Mesenchymal stem cell (in vitro differentiated cells and primary cell): Measurements from ENCODE around the gene TNFSF4.

Source experiments
- DNase-seq: peaks from one replicate; pipeline ENCODE4 v3.0.0-alpha.2; 2013
- H2AFZ ChIP-seq: one replicate; pipeline ENCODE4 v1.6.1; 2013; ENCODE audit warnings: low read depth, mild to moderate bottlenecking, control low read depth, inconsistent platforms, low read length, moderate library complexity
- H2AK5ac ChIP-seq: 2 replicates; pipeline ENCODE4 v1.6.1; 2013; ENCODE audit warnings: low read length, moderate library complexity, mild to moderate bottlenecking, inconsistent platforms; ENCODE audit not compliant: severe bottlenecking
- H2BK120ac ChIP-seq: one replicate; pipeline ENCODE4 v1.6.1; 2013; ENCODE audit warnings: low read depth, mild to moderate bottlenecking, inconsistent platforms, low read length, moderate library complexity
- H2BK12ac ChIP-seq, 2 experiments: one replicate each; pipeline ENCODE4 v1.6.1; 2013; ENCODE audit warnings: inconsistent platforms in 2 of 2, low read length in 2 of 2, mild to moderate bottlenecking in 2 of 2, moderate library complexity in 2 of 2, control low read depth in 1 of 2
- H2BK15ac ChIP-seq: one replicate; pipeline ENCODE4 v1.6.1; 2013; ENCODE audit warnings: mild to moderate bottlenecking, low read depth, inconsistent platforms; ENCODE audit not compliant: poor library complexity, severe bottlenecking
- H2BK5ac ChIP-seq: 2 replicates; pipeline ENCODE4 v1.6.1; 2013; ENCODE audit warnings: low read depth, mild to moderate bottlenecking, low read length, control low read depth, inconsistent platforms; ENCODE audit not compliant: poor library complexity, severe bottlenecking
- H3K14ac ChIP-seq, 2 experiments: one replicate each; pipeline ENCODE4 v1.6.1; 2013; ENCODE audit warnings: inconsistent platforms in 2 of 2, low read length in 2 of 2, control low read depth in 1 of 2, mild to moderate bottlenecking in 1 of 2, moderate library complexity in 1 of 2
- H3K18ac ChIP-seq, 2 experiments: one replicate each; pipeline ENCODE4 v1.6.1; 2013; ENCODE audit warnings: inconsistent platforms in 2 of 2, low read length in 2 of 2, control low read depth in 1 of 2, low read depth in 1 of 2, mild to moderate bottlenecking in 1 of 2
- H3K23ac ChIP-seq, 2 experiments: one replicate each; pipeline ENCODE4 v1.6.1; 2013; ENCODE audit warnings: inconsistent platforms in 2 of 2, low read length in 2 of 2, mild to moderate bottlenecking in 2 of 2, moderate library complexity in 2 of 2, control low read depth in 1 of 2
- H3K27ac ChIP-seq: 2 replicates; pipeline ENCODE4 v1.5.1; 2013; ENCODE audit warnings: mild to moderate bottlenecking, moderate library complexity, low read length, control low read depth, inconsistent platforms; ENCODE audit not compliant: poor library complexity, severe bottlenecking
- H3K27me3 ChIP-seq, 2 experiments: 2 replicates each; pipeline versions ENCODE4 v1.6.1 to v1.7.0; 2013; ENCODE audit warnings: low read length in 2 of 2, mild to moderate bottlenecking in 2 of 2, moderate library complexity in 2 of 2, control low read depth in 1 of 2, inconsistent platforms in 1 of 2; ENCODE audit not compliant: control insufficient read depth in 1 of 2, insufficient read depth in 1 of 2
- H3K36me3 ChIP-seq, 2 experiments: 2 replicates each; pipeline versions ENCODE4 v1.6.1 to v1.7.0; 2013; ENCODE audit warnings: low read length in 2 of 2, control low read depth in 1 of 2, inconsistent platforms in 1 of 2, low read depth in 1 of 2, mild to moderate bottlenecking in 1 of 2; ENCODE audit not compliant: insufficient read depth in 2 of 2, control insufficient read depth in 1 of 2
- H3K4ac ChIP-seq, 2 experiments: one replicate each; pipeline ENCODE4 v1.6.1; 2013; ENCODE audit warnings: inconsistent platforms in 2 of 2, low read length in 2 of 2, mild to moderate bottlenecking in 2 of 2, moderate library complexity in 2 of 2, control low read depth in 1 of 2, low read depth in 1 of 2
- H3K4me1 ChIP-seq: 2 replicates; pipeline ENCODE4 v1.6.1; 2013; ENCODE audit warnings: low read depth, low read length, control low read depth; ENCODE audit not compliant: control insufficient read depth, insufficient read depth
- H3K4me2 ChIP-seq: 2 replicates; pipeline ENCODE4 v1.6.1; 2013; ENCODE audit warnings: low read length, mild to moderate bottlenecking, inconsistent platforms; ENCODE audit not compliant: poor library complexity, severe bottlenecking
- H3K4me3 ChIP-seq, 2 experiments: 2 replicates each; pipeline versions ENCODE4 v1.5.1 to v1.7.0; 2013; ENCODE audit warnings: low read length in 2 of 2, mild to moderate bottlenecking in 2 of 2, control low read depth in 1 of 2, low read depth in 1 of 2; ENCODE audit not compliant: insufficient read depth in 1 of 2
- H3K79me1 ChIP-seq: replicated peaks from 2 replicates; pipeline ENCODE4 v1.6.1; 2013; ENCODE audit warnings: mild to moderate bottlenecking, control low read depth, low read length, inconsistent platforms; ENCODE audit not compliant: poor library complexity, severe bottlenecking
- H3K9ac ChIP-seq: 2 replicates; pipeline ENCODE4 v1.7.0; 2013; ENCODE audit warnings: mild to moderate bottlenecking, low read length, moderate library complexity
- H3K9me3 ChIP-seq: 2 replicates; pipeline ENCODE4 v1.7.0; 2013; ENCODE audit warnings: mild to moderate bottlenecking, low read length; ENCODE audit not compliant: control insufficient read depth
- H4K8ac ChIP-seq: one replicate; pipeline ENCODE4 v1.6.1; 2013; ENCODE audit warnings: inconsistent platforms, mild to moderate bottlenecking, low read length, moderate library complexity
- H4K91ac ChIP-seq: one replicate; pipeline ENCODE4 v1.6.1; 2013; ENCODE audit warnings: mild to moderate bottlenecking, low read length, inconsistent platforms
- WGBS: methylation state at CpG from one replicate; pipeline ENCODE4 v1.1.7; 2013; ENCODE audit warnings: mixed read lengths; 5-methylcytosine and 5-hydroxymethylcytosine counted together

TNFSF4 gene

GRCh38 chr1:173173388-173173787 is 33.7 kb downstream of the TNFSF4 start:
- H3K9me3 ChIP-seq: peaks cover 41% of the 10 kb centered on the region
- H3K4me3 ChIP-seq: no peak overlapping the region
- H2AK5ac ChIP-seq: no peak overlapping the region
- no peak overlapping the region for H3K27ac ChIP-seq
- no peak overlapping the region for H2BK15ac ChIP-seq
- no peak overlapping the region for H2BK12ac ChIP-seq
- H3K27me3 ChIP-seq: no peaks in the 10 kb centered on the region
- no peak overlapping the region for H2BK120ac ChIP-seq
- no peaks in the 10 kb centered on the region for H3K36me3 ChIP-seq
- H3K4ac ChIP-seq: no peak overlapping the region
- H3K4me1 ChIP-seq: no peaks in the 10 kb centered on the region
- no peak for DNase-seq
- H3K9ac ChIP-seq: no peak overlapping the region
- H4K8ac ChIP-seq: no peak overlapping the region
- no peak overlapping the region for H2BK5ac ChIP-seq
- no peak overlapping the region for H4K91ac ChIP-seq
- H3K14ac ChIP-seq: no peak overlapping the region
- no peak overlapping the region for H2AFZ ChIP-seq
- WGBS: 92% methylated on average over 4 of the region's 4 CpGs
- H3K18ac ChIP-seq: no peak overlapping the region
- no peak overlapping the region for H3K4me2 ChIP-seq
- no peak overlapping the region for H3K23ac ChIP-seq
- H3K79me1 ChIP-seq: no peaks in the 10 kb centered on the region

- no peak overlapping the region for H2BK15ac ChIP-seq
These were observed 36.0 kb downstream of the TNFSF4 start for GRCh38 chr1:173171152-173171551.

GRCh38 chr1:173168941-173169340 is 38.2 kb downstream of the TNFSF4 start:
- H3K23ac ChIP-seq: no peak overlapping the region
- no peak overlapping the region for H2AK5ac ChIP-seq
- H3K79me1 ChIP-seq: no peaks in the 10 kb centered on the region
- H3K9me3 ChIP-seq: peaks cover 26% of the 10 kb centered on the region
- H3K4me2 ChIP-seq: no peak overlapping the region
- H3K18ac ChIP-seq: no peak overlapping the region
- H3K4ac ChIP-seq: no peak overlapping the region
- H2BK120ac ChIP-seq: no peak overlapping the region
- no peak overlapping the region for H2BK5ac ChIP-seq
- no peak overlapping the region for H4K8ac ChIP-seq
- H3K14ac ChIP-seq: no peak overlapping the region
- no peak overlapping the region for H2BK15ac ChIP-seq
- H4K91ac ChIP-seq: no peak overlapping the region
- no peak overlapping the region for H3K4me3 ChIP-seq
- no peak overlapping the region for H2BK12ac ChIP-seq
- H3K4me1 ChIP-seq: no peaks in the 10 kb centered on the region
- no peaks in the 10 kb centered on the region for H3K27me3 ChIP-seq
- H3K9ac ChIP-seq: no peak overlapping the region
- WGBS: no CpG with 5 or more reads among the region's 2 CpGs
- H3K36me3 ChIP-seq: no peaks in the 10 kb centered on the region
- H3K27ac ChIP-seq: no peak overlapping the region
- no peak for DNase-seq
- H2AFZ ChIP-seq: no peak overlapping the region

More at GRCh38 chr1:173171152-173171551, 36.0 kb downstream of the TNFSF4 start:
- Histone ChIP-seq H2BK5ac (no peak overlapping the region), H4K91ac (no peak overlapping the region), H3K27ac (no peak overlapping the region), H2BK12ac (no peak overlapping the region), H3K4ac (no peak overlapping the region), H3K36me3 (no peaks in the 10 kb centered on the region), H4K8ac (no peak overlapping the region), H3K23ac (no peak overlapping the region), H2BK120ac (no peak overlapping the region), H3K9ac (no peak overlapping the region), H3K4me1 (no peaks in the 10 kb centered on the region), H3K9me3 (peaks cover 37% of the 10 kb centered on the region), H2AFZ (no peak overlapping the region), H3K18ac (no peak overlapping the region), H3K14ac (no peak overlapping the region), H3K79me1 (no peaks in the 10 kb centered on the region), H2AK5ac (no peak overlapping the region), H3K4me3 (no peak overlapping the region), H3K4me2 (no peak overlapping the region), H3K27me3 (no peaks in the 10 kb centered on the region)
- DNase-seq: no peak
- WGBS: 90% methylated on average over 2 of the region's 2 CpGs

- H3K23ac ChIP-seq: no peak overlapping the region
- no peak overlapping the region for H4K91ac ChIP-seq
- H3K27ac ChIP-seq: peak overlapping the region; percentile 53
These were observed 42.4 kb downstream of the TNFSF4 start for GRCh38 chr1:173164686-173165085.

More at GRCh38 chr1:173164686-173165085, 42.4 kb downstream of the TNFSF4 start:
- Histone ChIP-seq H3K79me1 (no peaks in the 10 kb centered on the region), H3K4me3 (no peak overlapping the region), H3K18ac (no peak overlapping the region), H3K14ac (no peak overlapping the region), H4K8ac (no peak overlapping the region), H3K4ac (no peak overlapping the region), H3K9me3 (no peaks in the 10 kb centered on the region), H3K4me1 (no peaks in the 10 kb centered on the region), H3K27me3 (no peaks in the 10 kb centered on the region), H2AFZ (no peak overlapping the region), H3K9ac (no peak overlapping the region), H2BK12ac (no peak overlapping the region), H2BK120ac (no peak overlapping the region), H3K36me3 (no peaks in the 10 kb centered on the region), H3K4me2 (no peak overlapping the region), H2BK5ac (no peak overlapping the region), H2AK5ac (no peak overlapping the region), H2BK15ac (no peak overlapping the region)
- DNase-seq: no peak
- 75% methylated on average over 4 of the region's 7 CpGs for WGBS
